Testis (tissue), 2 donors: ENCODE results near the gene IL12RB2.

Experiments
- POLR2A ChIP-seq: fragments of 450-650 bp; IDR thresholded peaks from one replicate; pipeline ENCODE4 v1.6.1; 2017; ENCODE audit warnings: antibody characterized with exemption, mild to moderate bottlenecking, moderate library complexity
- TF ChIP-seq, protein P1 (sequence below), 3 experiments: fragments of 450-650 bp in 2 of 3; fragments of 200-600 bp in 1 of 3; sonication (generic) in 1 of 3; IDR thresholded peaks; one replicate each; pipeline ENCODE4 v1.5.1; 2016 to 2019; ENCODE audit warnings: antibody characterized with exemption in 3 of 3, mild to moderate bottlenecking in 2 of 3, moderate library complexity in 1 of 3

- TF ChIP-seq, protein P1, sequence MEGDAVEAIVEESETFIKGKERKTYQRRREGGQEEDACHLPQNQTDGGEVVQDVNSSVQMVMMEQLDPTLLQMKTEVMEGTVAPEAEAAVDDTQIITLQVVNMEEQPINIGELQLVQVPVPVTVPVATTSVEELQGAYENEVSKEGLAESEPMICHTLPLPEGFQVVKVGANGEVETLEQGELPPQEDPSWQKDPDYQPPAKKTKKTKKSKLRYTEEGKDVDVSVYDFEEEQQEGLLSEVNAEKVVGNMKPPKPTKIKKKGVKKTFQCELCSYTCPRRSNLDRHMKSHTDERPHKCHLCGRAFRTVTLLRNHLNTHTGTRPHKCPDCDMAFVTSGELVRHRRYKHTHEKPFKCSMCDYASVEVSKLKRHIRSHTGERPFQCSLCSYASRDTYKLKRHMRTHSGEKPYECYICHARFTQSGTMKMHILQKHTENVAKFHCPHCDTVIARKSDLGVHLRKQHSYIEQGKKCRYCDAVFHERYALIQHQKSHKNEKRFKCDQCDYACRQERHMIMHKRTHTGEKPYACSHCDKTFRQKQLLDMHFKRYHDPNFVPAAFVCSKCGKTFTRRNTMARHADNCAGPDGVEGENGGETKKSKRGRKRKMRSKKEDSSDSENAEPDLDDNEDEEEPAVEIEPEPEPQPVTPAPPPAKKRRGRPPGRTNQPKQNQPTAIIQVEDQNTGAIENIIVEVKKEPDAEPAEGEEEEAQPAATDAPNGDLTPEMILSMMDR (IDR thresholded peaks at IDR 0.05): no peak
- no peak for TF ChIP-seq POLR2A
These were observed 39.3 kb downstream of the IL12RB2 start for GRCh38 chr1:67346982-67347381.
